ENCODE measurements around the gene RIT2. TPM values are rescaled to one million over a fixed set of nuclear protein-coding genes. Genes with fewer than 3 reads are reported as not detected.

RIT2 gene
- not detected for total RNA-seq (ENCODE audit: unreplicated experiment)
- long read RNA-seq, partial matches to known transcripts: 0 of 1 reads
- long read RNA-seq, other reads (novel, unspliced or antisense): 1 of 1 reads

DNA sequence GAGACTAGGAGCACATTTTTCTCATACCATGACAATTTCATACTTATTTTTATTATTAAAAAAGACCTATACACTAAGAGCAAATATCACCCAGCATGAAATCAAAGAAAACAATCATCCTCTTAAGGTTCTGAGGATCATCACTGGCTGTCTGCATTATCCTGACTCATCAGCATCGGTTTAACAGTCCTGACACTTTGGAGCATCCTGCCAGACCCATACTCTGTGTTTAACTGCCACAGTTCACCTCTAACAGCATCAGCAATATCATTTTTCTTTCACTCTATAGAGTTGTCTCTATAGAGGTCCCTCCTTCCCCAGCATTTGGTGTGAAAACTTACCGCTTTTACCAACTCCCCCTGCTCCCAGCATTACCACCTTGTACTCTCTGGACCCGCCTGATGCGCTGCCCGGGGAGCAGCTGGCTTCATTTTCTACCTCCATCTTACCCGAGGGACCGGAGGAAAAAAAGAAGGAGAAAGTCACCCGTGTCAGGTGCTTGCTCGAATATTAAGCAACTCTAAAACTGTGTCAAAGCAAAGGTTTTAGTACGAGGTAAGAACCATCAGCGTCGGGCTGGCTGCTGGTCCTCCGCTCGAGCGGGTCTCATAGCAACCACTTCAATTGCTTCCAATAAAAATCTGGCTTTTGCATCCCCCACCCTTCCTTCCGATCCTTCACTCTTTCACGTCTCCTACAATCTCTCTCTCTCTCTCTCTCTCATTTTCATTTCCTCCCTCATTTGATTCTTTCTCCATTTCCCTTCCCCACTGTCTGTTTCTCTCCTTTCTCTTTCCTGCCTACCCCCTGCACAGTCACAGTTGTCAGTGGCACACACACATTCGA lies at the start of gene RIT2:
Gene RIT2 (minus strand): TSS at position 610 of the 846 bp plus-strand sequence.
- Mint-ChIP-seq H3K36me3 (ENCODE audit: low read depth, unreplicated experiment) (no peaks in the 10 kb centered on the region), H3K27ac (ENCODE audit: unreplicated experiment) (no peak within 1 kb of the TSS), H3K4me3 (ENCODE audit: unreplicated experiment) (no peak within 1 kb of the TSS), H3K9me3 (ENCODE audit: unreplicated experiment) (no peaks in the 10 kb centered on the region), H3K27me3 (ENCODE audit: unreplicated experiment) (no peaks in the 10 kb centered on the region), H3K4me1 (ENCODE audit: unreplicated experiment) (no peaks in the 10 kb centered on the region)
- TF ChIP-seq CTCF (IDR thresholded peaks at IDR 0.05; ENCODE audit: unreplicated experiment): no peak
- DNase-seq (ENCODE audit: low spot score): no peak

DNA sequence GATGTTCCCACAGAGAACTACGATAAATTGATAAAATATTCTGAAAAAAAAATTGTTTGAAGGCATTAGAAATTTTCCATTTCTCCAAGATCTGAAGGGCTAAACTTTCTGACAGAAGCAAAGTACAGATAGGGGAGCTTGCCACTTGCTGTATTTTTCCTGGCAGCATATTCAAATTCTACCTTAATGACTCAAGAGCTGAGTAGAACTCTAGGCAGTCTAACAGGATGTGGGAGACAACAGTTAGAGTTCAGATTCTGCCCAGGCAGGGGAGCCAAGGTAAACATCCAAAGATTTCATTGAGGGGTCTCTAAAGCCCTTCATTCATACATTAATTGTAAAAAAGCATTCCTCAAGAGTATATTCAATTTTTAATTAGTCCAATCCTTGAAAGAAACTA lies 46.0 kb upstream of the RIT2 start:
- no peaks in the 10 kb centered on the region for H3K27me3 Mint-ChIP-seq (ENCODE audit: unreplicated experiment)
- peaks cover 8% of the 10 kb centered on the region for H3K9me3 Mint-ChIP-seq (ENCODE audit: unreplicated experiment)
- no peak for TF ChIP-seq CTCF (IDR thresholded peaks at IDR 0.05; ENCODE audit: unreplicated experiment)
- H3K4me3 Mint-ChIP-seq (ENCODE audit: unreplicated experiment): no peak overlapping the region
- no peak for DNase-seq (ENCODE audit: low spot score)
- no peak overlapping the region for H3K27ac Mint-ChIP-seq (ENCODE audit: unreplicated experiment)
- peaks cover 5% of the 10 kb centered on the region for H3K36me3 Mint-ChIP-seq (ENCODE audit: low read depth, unreplicated experiment)
- H3K4me1 Mint-ChIP-seq (ENCODE audit: unreplicated experiment): no peaks in the 10 kb centered on the region

- Mint-ChIP-seq H3K36me3 (ENCODE audit: low read depth, unreplicated experiment) (no peaks in the 10 kb centered on the region), H3K4me1 (ENCODE audit: unreplicated experiment) (no peaks in the 10 kb centered on the region), H3K27me3 (ENCODE audit: unreplicated experiment) (no peaks in the 10 kb centered on the region), H3K4me3 (ENCODE audit: unreplicated experiment) (no peak overlapping the region), H3K27ac (ENCODE audit: unreplicated experiment) (no peak overlapping the region), H3K9me3 (ENCODE audit: unreplicated experiment) (peaks cover 3% of the 10 kb centered on the region)
- TF ChIP-seq CTCF (IDR thresholded peaks at IDR 0.05; ENCODE audit: unreplicated experiment): no peak
- no peak for DNase-seq (ENCODE audit: low spot score)
Measured at GRCh38 chr18:43160509-43160908, 45.0 kb upstream of the RIT2 start.

DNA sequence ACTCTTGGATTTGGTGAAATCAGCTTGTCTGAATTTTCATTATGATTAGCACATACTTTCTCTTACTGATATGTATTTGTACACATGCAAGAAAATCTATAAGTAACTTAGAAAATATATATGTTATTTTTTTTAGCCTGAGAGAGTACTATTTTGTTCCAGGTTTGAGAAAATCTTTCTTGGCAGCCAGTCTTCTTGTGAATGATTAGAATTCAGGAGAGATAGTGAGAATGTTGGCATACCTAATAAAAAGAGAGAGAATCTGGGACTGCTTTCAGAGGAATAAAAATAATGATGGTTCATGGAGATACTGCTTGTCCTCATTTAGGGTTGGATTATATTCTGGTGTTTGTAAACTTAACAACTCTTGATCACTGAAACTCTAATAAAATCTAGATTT lies 44.4 kb upstream of the RIT2 start:
- H3K36me3 Mint-ChIP-seq (ENCODE audit: low read depth, unreplicated experiment): no peaks in the 10 kb centered on the region
- H3K9me3 Mint-ChIP-seq (ENCODE audit: unreplicated experiment): peaks cover 3% of the 10 kb centered on the region
- no peak overlapping the region for H3K27ac Mint-ChIP-seq (ENCODE audit: unreplicated experiment)

More for the DNA sequence above, 44.4 kb upstream of the RIT2 start:
- no peaks in the 10 kb centered on the region for H3K27me3 Mint-ChIP-seq (ENCODE audit: unreplicated experiment)
- no peak for DNase-seq (ENCODE audit: low spot score)
- H3K4me1 Mint-ChIP-seq (ENCODE audit: unreplicated experiment): no peaks in the 10 kb centered on the region
- H3K4me3 Mint-ChIP-seq (ENCODE audit: unreplicated experiment): no peak overlapping the region
- no peak for TF ChIP-seq CTCF (IDR thresholded peaks at IDR 0.05; ENCODE audit: unreplicated experiment)
